ENCODE measurements around the gene NRG2.

Gene NRG2

DNA sequence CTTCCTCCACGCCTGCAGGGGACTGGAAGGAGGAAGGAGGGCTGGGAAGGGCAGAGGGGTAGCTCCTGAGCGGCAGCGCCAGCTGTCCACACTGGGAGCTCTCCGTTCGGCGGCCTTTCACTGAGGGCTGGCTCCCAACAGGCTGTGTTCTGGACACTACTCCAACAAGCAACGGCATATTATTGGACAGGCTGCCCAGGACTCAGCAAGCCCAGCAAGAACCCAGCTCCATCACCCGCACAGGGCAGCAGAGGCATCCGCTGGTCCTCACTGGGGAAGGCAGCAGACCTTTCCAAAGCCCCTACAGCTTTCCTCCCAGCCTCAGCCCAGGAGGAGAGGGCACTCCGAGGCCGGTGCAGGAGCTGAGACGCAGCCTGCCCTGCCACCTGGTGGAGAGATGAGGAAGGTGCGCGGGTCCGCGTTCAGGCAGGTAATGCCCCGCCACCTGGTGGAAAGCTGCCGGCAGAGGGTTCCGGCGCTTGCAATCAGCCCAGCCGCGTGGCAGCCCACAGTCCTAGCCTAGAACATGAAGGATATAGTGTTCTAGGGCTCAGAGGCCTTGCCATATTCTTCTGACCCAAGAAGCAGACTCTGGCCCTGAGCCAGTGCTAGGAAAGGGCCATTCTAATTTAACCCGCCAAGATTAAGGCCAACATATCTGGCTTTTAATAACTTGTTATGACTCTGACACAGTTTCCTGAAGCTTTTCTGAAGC, 74.4 kb downstream of the NRG2 start:
- peak; percentile 93 for DNase-seq (ENCODE audit: low spot score)

DNA sequence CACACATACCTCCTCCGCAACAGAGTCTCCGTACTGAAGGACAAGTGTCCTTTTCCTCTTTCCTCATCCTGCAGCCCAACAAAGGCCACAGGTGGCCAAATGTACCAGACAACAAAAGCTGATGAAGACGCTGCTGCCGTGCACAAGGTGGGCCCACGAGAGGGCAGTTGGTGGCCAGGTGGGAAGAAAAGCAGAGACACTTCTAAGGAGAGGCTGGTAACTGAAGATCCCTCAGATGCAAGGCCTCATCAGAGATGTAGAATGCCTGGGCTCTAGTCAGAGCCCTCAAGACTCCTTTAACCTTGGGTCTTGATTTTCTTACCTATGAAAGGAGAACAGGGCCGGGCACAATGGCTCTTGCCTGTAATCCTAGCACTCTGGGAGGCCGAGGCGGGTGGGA, 75.7 kb downstream of the NRG2 start:
- no peak for DNase-seq (ENCODE audit: low spot score)

DNA sequence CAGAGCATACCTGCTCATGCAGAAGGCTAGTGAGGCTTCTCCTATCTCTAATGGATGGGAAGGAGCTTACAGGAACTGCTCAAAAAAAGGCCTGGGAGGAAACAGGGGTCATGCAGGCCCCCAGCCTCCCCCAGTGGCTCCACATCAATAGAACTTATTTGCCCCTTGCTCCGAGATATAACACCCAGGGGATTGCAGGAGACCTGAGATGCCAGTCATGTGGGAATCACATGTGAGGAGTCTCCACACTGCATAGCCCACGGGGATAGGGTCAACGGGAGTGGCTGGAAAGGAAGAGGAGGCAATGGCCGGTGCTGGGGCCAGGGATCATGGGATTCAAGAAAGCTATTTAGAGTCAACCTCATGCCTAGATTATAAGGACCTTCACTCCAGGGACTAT, 76.2 kb downstream of the NRG2 start:
- DNase-seq (ENCODE audit: low spot score), result no peak

GRCh38 chr5:139964994-139965565, 78.0 kb downstream of the NRG2 start:
- DNase-seq (ENCODE audit: low spot score), result no peak

GRCh38 chr5:139964266-139964993, 78.7 kb downstream of the NRG2 start:
- no peak for DNase-seq (ENCODE audit: low spot score)

DNA sequence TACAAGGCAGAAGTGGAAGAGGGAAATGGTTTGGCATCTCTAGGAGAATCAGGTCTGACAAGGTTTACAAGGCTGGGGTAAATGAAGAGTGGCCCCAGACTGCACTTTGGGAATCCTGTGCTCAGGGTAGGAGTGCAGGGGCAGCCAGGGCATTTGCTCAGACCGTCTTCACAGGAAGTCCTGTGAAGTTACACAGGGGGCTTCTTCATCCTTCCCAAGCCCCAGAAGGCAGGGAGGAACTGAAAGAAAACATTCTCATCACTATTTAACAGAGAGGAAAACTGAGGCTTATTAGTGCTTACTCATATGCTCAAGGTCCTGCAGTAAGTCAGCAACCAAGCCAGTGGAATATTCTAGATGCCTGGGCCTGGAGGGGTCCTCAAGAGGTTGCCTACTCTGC, 80.7 kb downstream of the NRG2 start:
- no peak for DNase-seq (ENCODE audit: low spot score)

GRCh38 chr5:139961435-139962157, 81.5 kb downstream of the NRG2 start:
- DNase-seq (ENCODE audit: low spot score), result no peak

- DNase-seq (ENCODE audit: low spot score), result no peak
Observed at GRCh38 chr5:139960723-139961383, 82.2 kb downstream of the NRG2 start.

DNA sequence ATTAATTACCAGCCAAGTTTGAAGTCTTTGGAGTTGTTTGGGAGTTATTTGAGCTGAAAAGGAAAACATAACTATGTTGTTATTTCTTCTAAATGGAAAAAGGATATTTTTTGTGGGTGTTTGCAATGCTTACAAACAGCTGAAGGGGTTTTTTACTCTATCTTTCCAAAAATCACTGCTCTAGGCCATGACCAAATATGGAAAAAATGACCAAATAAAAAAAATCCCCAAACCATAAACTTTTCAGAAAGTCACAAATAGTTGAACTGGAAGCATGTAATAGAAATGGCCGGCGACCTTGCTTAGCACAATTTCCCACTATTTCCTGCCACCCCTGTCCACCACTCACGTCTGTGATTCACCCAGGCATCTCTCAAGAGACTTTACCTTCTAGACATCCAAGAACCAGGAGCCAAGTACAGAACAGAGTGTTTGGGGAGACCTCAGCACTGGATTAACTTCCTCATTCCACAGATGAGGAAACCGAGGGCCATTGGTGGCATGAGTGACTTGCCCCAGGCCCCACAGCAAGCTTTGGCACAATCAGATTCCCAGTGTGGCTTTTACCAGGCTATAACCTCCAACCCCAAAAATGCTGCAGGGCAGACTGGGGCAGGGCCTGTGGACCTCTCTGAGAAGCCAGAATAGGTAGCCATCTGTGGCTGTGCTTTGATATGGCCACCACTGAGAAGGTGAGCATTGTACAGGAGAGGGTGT, 84.5 kb downstream of the NRG2 start:
- no peak for DNase-seq (ENCODE audit: low spot score)

GRCh38 chr5:139956342-139956741, 86.8 kb downstream of the NRG2 start:
- DNase-seq (ENCODE audit: low spot score), result no peak

DNA sequence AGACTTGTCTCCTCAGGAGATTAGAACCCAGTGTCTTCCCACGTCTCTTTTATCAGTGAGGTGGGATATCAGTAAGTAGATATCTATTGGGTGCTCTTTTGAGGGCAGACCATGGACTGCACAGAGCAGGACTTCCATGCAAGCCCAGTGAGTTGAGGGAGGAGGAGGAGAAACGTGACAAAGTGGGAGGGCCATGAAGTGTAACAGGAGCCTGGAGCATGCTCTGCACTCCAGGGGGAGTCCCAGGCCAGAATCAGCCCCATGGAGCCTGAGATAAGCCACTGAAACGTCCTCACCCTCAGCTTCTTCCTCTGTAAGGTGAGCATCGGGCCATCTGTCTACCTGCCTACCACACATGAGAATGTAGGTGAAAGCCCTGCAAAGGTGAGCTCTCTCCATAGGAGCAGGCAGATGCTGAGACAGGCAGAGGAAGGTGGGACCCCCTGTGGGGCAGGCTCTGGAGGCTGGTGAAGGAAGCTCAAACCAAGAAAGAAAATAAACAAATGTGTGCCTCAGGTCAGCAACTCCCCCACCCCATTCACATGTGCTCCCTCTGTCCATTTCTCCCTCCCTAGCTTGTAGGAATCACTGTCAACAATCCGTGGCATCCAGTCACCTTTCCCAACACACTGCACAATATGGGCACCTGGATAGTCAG, 87.4 kb downstream of the NRG2 start:
- DNase-seq (ENCODE audit: low spot score), result no peak

DNA sequence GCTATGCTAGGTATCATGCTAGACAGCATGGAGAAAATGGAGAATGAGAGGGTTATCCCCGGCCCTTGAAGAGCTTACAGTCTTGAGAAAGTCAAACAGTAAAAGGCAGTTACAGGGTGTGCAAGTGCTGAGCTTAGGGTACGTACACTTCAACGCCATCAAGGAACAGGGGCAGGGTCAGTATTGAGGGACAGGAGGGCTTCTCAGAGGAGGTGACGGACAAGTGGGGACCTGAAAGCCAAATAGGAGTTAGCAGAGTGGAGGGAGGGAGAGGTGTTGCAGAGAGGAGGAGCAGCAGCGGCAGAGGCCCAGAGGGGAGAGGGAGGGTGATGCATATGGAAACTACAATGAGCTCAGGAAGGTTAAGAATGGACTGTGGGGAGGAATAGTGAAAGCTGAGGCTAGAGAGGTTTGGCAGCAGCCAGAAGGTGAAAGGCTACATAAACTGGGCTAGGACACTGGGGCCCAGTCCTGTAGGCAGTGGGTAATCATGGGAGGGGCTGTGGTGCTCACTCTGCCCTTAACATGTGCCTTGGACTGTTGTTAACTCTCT, 88.0 kb downstream of the NRG2 start:
- no peak for DNase-seq (ENCODE audit: low spot score)

- DNase-seq (ENCODE audit: low spot score), result no peak
Observed at GRCh38 chr5:139954462-139954861, 88.6 kb downstream of the NRG2 start.

DNA sequence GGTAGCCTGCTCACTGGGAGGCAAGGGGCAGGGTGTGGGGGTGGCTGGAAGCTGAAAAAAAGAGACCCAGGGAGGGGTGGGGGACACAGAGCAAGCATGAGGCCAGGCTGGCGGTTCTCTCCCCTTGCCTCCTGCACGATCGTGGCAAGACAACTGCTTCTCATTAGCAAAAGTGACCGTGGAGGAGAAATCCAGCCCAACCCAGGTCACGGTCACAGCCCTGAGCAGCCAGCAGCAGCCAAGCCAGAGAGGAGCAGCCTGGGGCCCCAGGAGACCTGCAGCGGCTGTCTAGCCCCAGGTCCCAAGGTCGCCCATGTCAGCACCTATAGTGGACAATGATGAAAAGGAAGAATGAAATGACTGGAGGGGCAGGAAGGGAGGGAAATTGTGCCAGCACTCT, 89.1 kb downstream of the NRG2 start:
- no peak for DNase-seq (ENCODE audit: low spot score)

GRCh38 chr5:139952574-139952973, 90.5 kb downstream of the NRG2 start:
- no peak for DNase-seq (ENCODE audit: low spot score)

- no peak for DNase-seq (ENCODE audit: low spot score)
Observed at GRCh38 chr5:139951983-139952382, 91.1 kb downstream of the NRG2 start.

- no peak for DNase-seq (ENCODE audit: low spot score)
Observed at GRCh38 chr5:139951296-139951924, 91.7 kb downstream of the NRG2 start.

GRCh38 chr5:139950436-139950835, 92.7 kb downstream of the NRG2 start:
- no peak for DNase-seq (ENCODE audit: low spot score)

DNA sequence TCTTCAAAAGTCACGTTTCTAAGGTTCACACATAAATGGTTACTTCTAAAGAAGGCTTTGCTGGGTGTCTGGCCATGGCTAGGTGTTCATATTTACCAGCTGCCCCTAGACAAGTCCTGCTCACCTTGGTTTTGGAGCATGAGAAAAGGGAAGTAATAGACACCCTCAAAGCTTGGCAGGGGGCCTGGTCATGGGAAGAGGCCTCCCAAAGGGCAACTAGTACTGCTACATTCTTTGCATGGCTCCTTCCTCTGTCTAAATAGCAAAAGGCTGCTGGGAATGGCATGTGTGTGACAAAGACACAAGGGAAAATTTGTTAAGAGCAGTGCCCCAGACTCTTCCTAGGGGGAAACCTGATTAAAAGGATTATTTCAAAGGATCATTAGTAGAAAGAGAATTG, 93.4 kb downstream of the NRG2 start:
- DNase-seq (ENCODE audit: low spot score), result no peak

GRCh38 chr5:139947727-139948126, 95.4 kb downstream of the NRG2 start:
- no peak for DNase-seq (ENCODE audit: low spot score)

Measured in LoVo (cell line).